ENCODE data around the gene MARCHF10. TPM values are rescaled to one million over a fixed set of nuclear protein-coding genes. Genes with fewer than 3 reads are reported as not detected.

MARCHF10 gene
- total and polyA plus RNA-seq, 2 experiments from 2014 or later = not detected

DNA sequence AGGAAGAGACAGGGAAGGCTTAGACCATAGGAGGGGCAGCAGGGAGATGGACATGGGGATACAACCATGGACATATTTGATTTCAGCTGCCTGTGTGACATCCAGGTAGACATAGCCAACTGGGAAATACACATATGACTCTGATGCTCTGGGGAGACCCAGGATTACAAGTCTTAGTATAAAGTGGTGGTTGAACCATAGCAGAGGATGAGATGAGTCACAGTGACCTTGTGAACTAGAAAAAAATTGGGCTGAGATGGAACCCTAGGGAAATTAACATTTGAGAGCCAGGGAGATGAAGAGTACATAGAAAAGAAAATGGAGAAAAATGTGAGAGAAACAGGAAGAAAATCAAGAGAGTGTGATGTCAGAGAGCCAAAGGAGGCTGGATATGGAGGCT, 10.2 kb downstream of the MARCHF10 start:
- H3K27me3 ChIP-seq = no peaks in the 10 kb centered on the region
- TF ChIP-seq EZH2 (IDR thresholded peaks at IDR 0.05; ENCODE audit: borderline replicate concordance) (no peak), EZH2phosphoT487 (IDR thresholded peaks at IDR 0.05; ENCODE audit: low read depth, severe bottlenecking, unreplicated experiment) (no peak), CTCF (IDR thresholded peaks at IDR 0.05; ENCODE audit: poor library complexity) (no peak)
- H4K20me1 ChIP-seq (ENCODE audit: insufficient read depth, poor library complexity, severe bottlenecking) = no peaks in the 10 kb centered on the region
- no peak overlapping the region for H3K4me2 ChIP-seq
- no peak overlapping the region for H2AFZ ChIP-seq
- no peaks in the 10 kb centered on the region for H3K4me1 ChIP-seq (ENCODE audit: insufficient read depth)
- no peak for DNase-seq (ENCODE audit: low spot score)
- H3K79me2 ChIP-seq = no peaks in the 10 kb centered on the region
- H3K9me2 ChIP-seq (replicated peaks; ENCODE audit: insufficient read depth) = no peaks in the 10 kb centered on the region
- no peak overlapping the region for H3K4me3 ChIP-seq
- no peak overlapping the region for H3K27ac ChIP-seq
- no peaks in the 10 kb centered on the region for H3K9me3 ChIP-seq (ENCODE audit: low read depth)
- no peaks in the 10 kb centered on the region for H3K36me3 ChIP-seq (replicated peaks; ENCODE audit: insufficient read depth, low read depth)

DNA sequence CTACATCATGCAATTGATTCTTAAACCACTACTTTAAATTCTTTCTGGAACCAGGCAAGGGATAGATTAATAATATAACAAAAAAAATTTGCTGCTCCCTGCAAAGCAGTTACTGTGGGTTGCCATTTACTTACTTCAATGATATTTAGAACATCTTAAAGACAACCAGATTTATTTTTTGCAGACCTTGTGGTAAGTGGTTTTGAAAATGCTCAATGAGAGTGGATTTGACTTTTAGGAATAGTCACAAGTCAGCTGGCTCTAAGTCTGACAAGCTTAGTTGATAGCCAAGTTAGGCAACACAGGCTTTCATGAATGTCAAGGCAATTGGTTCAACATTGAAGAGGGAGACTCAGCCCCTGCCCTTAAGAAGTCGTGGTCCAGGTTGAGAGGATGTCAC, 11.8 kb downstream of the MARCHF10 start:
- Histone ChIP-seq H3K27me3 (no peaks in the 10 kb centered on the region), H3K4me3 (no peak overlapping the region), H3K4me1 (ENCODE audit: insufficient read depth) (no peaks in the 10 kb centered on the region), H4K20me1 (ENCODE audit: insufficient read depth, poor library complexity, severe bottlenecking) (no peaks in the 10 kb centered on the region), H3K79me2 (no peaks in the 10 kb centered on the region), H3K9me2 (replicated peaks; ENCODE audit: insufficient read depth) (no peaks in the 10 kb centered on the region), H3K36me3 (replicated peaks; ENCODE audit: insufficient read depth, low read depth) (no peaks in the 10 kb centered on the region), H3K4me2 (no peak overlapping the region), H3K9me3 (ENCODE audit: low read depth) (no peaks in the 10 kb centered on the region), H3K27ac (no peak overlapping the region), H2AFZ (no peak overlapping the region)
- DNase-seq (ENCODE audit: low spot score) = no peak
- 100% methylated on average over 1 of the region's 1 CpG for WGBS (ENCODE audit: low lambda C conversion rate, missing lambda C conversion rate)
- no peak for TF ChIP-seq CTCF (IDR thresholded peaks at IDR 0.05; ENCODE audit: poor library complexity)
- no peak for TF ChIP-seq EZH2 (IDR thresholded peaks at IDR 0.05; ENCODE audit: borderline replicate concordance)
- TF ChIP-seq EZH2phosphoT487 (IDR thresholded peaks at IDR 0.05; ENCODE audit: low read depth, severe bottlenecking, unreplicated experiment) = no peak

GRCh38 chr17:62794666-62794971, 13.5 kb downstream of the MARCHF10 start:
- H3K9me3 ChIP-seq (ENCODE audit: low read depth) = no peaks in the 10 kb centered on the region
- no peak overlapping the region for H3K4me2 ChIP-seq
- no peaks in the 10 kb centered on the region for H3K4me1 ChIP-seq (ENCODE audit: insufficient read depth)
- no peak overlapping the region for H3K27ac ChIP-seq
- no peak for DNase-seq (ENCODE audit: low spot score)
- no peaks in the 10 kb centered on the region for H3K27me3 ChIP-seq
- H3K36me3 ChIP-seq (replicated peaks; ENCODE audit: insufficient read depth, low read depth) = no peaks in the 10 kb centered on the region
- no peaks in the 10 kb centered on the region for H4K20me1 ChIP-seq (ENCODE audit: insufficient read depth, poor library complexity, severe bottlenecking)
- WGBS (ENCODE audit: low lambda C conversion rate, missing lambda C conversion rate) = 87% methylated on average over 4 of the region's 4 CpGs
- TF ChIP-seq EZH2phosphoT487 (IDR thresholded peaks at IDR 0.05; ENCODE audit: low read depth, severe bottlenecking, unreplicated experiment) (no peak), EZH2 (IDR thresholded peaks at IDR 0.05; ENCODE audit: borderline replicate concordance) (no peak), CTCF (IDR thresholded peaks at IDR 0.05; ENCODE audit: poor library complexity) (no peak)
- no peak overlapping the region for H3K4me3 ChIP-seq
- H3K9me2 ChIP-seq (replicated peaks; ENCODE audit: insufficient read depth) = no peaks in the 10 kb centered on the region
- no peaks in the 10 kb centered on the region for H3K79me2 ChIP-seq
- H2AFZ ChIP-seq = no peak overlapping the region

Data from hepatocyte (in vitro differentiated cells).